GM21447 (cell line): Measurements from ENCODE around the gene DUSP28.

Source experiments
- ATAC-seq: cut with Tn5 transposase; IDR thresholded peaks from one replicate; pipeline ENCODE4 v1.9.1; 2021; ENCODE audit not compliant: unreplicated experiment

The DUSP28 gene

DNA sequence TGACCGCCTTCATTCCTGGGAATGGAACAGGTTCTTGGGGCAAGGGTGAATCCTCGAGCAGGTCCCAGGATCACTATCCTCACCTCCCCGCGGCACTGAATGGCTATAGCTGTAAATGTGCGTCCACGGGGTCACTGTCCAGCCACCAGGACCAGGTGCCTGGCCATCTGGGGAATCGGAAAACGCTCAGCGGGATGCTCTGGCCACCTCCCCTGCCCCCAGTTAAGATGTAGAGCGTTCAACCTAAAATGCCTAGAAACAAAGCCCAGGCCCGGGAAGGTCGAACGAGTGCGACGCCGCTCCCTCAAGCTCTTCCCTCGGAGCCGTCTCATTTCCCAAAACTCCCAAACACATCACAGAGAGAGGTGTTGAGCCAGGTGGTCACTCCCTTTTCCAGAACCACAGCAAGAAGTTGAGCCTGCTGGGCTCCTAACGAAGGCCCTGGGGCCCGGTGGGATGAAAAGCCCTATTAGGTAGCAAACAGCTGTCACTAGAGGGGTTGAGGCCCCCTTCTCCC is 25.6 kb downstream of the DUSP28 start:
- no peak for ATAC-seq

- ATAC-seq: peak; percentile 52
These were observed 26.2 kb downstream of the DUSP28 start, which contains the start of gene CAPN10 for GRCh38 chr2:240586198-240586918. TSS of gene CAPN10 (plus strand) at chr2:240586734. CDS start at chr2:240586912, 178 bp downstream.

DNA sequence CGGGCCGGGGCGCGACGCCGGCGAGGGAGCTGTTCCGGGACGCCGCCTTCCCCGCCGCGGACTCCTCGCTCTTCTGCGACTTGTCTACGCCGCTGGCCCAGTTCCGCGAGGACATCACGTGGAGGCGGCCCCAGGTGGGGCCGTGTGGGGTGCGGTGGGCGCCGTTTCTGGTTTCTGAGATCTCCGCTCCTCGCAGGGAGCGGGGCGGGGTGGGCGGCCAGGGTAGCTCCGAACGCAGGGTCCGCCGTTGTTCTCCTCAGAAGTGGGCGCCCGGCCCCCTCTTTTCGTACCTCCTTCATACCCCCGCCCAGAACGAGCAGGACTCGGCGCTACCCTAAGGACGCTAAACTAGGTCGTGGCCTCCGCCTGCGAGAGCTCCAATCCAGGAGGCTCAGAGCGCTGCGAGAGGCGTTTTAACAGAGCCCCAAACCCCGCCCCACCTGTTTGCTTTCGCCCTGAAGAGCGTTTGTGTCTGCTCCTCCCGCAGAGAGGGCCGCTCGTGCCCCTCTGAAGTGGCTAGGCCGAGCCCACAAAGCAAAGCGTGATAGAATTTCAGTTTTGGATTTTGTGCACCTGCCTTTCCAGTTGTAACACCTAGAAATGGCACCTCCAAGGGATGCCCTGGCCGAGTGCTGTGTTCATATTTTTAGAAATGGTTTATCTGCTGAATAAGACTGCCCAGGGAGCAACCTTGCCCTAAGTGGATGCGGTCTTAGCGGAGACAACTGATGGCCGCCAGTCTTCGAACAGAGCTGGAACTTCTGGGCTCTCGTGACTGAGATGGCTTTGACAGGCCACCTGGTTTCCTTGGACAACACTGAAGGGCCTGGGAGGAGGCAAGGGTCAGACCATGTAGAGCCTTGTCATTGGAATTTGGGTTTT is 27.0 kb downstream of the DUSP28 start:
- no peak for ATAC-seq

DNA sequence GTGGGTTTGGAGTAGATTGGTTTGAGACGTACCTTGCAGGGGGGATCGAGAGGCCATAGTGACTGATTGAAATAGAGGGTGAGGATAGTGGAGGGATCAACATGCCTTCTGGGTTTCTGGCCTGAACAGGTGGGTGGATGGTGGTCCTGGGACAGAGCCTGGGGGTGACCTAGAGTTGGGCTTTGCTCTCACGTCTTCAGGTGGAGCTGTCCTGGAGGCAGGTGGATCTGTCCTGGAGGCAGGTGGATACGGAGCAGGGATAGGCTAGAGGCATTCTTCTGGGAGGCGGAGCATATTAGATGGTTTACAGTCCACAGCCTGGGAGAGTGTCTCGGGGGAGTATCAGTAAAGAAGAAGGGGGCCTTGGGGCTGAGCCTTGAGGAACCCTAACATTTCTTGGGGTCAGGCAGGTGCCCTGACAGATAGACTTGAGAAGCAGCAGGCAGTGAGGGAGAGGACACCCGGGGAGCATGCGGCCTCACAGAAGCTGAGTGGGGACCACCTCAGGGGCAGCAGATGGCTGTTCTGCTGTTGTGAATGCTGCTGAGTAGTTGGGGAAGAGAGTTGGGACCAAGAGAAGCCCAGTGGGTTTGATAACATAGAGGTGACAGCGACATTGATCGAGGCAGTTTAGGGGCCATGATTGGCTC is 28.0 kb downstream of the DUSP28 start:
- no peak for ATAC-seq

GRCh38 chr2:240588669-240589068 is 28.5 kb downstream of the DUSP28 start:
- ATAC-seq: no peak

- no peak for ATAC-seq
These were observed 29.2 kb downstream of the DUSP28 start for GRCh38 chr2:240589375-240589774.

GRCh38 chr2:240589850-240590525 is 29.8 kb downstream of the DUSP28 start:
- ATAC-seq: no peak

GRCh38 chr2:240590681-240591111 is 30.5 kb downstream of the DUSP28 start:
- ATAC-seq: no peak

DNA sequence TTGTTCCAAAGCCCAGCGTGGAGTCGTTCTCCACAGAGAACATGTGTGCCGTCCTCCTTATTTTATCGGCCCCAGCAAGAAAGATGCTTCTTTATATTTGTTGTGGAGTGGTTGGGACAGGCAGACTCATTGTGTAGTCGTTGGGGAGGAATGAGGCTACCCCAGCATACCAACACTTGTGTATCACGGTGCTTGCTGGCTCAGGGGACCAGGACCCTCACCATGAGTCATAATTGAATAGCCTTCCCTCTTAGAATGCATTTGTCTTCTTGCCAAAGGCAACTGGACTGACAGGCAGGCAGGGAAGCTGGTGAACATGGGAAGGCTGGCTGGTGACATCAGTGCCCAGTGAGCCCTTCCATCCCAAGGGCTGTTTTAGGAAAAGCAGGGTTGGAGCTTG is 31.1 kb downstream of the DUSP28 start:
- ATAC-seq: no peak

DNA sequence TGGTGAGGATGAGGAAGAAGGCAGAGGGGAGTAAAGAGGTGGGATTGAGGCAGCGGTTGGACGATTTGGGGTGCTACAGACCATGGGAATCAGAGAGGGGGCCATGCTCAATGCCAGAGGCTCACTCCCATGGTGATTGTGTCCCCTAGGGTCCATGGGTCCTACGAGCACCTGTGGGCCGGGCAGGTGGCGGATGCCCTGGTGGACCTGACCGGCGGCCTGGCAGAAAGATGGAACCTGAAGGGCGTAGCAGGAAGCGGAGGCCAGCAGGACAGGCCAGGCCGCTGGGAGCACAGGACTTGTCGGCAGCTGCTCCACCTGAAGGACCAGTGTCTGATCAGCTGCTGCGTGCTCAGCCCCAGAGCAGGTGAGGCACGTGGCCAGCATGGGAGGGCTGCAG is 31.6 kb downstream of the DUSP28 start:
- ATAC-seq: no peak

DNA sequence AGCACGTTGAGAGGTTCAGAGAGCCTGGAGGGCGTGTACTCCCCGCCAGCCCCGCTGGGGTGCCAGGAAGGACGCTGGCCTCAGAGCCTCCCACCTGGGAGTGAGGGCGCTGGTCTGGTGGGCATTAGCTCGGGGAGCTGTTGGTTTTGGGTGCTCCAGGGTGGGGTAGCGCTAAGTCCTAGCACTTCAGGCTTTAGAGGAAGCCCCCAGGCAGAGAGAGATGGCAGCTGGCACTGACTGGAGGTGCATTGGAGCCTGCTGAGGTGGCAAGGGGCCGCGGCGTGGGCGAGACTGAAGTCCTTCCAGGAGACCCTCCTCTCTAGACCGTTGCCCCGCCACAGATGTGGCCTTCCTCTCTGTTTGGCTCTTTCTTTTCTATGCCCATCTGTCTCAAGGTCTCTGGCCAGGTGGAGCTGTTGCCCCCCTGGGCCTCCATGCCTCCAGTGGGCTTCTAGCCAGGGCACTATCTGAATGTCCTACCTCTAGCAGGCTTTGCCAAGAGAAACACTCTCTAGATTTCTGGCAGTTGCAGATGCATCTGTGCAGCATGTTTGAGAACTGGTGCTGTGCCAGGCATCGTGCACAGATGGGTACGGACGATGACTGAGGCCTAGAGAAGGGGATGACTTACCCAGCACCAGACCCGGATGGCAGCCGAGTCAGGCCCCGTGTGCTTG is 33.0 kb downstream of the DUSP28 start:
- ATAC-seq: no peak

- ATAC-seq: no peak
These were observed 33.7 kb downstream of the DUSP28 start for GRCh38 chr2:240593703-240594451.

DNA sequence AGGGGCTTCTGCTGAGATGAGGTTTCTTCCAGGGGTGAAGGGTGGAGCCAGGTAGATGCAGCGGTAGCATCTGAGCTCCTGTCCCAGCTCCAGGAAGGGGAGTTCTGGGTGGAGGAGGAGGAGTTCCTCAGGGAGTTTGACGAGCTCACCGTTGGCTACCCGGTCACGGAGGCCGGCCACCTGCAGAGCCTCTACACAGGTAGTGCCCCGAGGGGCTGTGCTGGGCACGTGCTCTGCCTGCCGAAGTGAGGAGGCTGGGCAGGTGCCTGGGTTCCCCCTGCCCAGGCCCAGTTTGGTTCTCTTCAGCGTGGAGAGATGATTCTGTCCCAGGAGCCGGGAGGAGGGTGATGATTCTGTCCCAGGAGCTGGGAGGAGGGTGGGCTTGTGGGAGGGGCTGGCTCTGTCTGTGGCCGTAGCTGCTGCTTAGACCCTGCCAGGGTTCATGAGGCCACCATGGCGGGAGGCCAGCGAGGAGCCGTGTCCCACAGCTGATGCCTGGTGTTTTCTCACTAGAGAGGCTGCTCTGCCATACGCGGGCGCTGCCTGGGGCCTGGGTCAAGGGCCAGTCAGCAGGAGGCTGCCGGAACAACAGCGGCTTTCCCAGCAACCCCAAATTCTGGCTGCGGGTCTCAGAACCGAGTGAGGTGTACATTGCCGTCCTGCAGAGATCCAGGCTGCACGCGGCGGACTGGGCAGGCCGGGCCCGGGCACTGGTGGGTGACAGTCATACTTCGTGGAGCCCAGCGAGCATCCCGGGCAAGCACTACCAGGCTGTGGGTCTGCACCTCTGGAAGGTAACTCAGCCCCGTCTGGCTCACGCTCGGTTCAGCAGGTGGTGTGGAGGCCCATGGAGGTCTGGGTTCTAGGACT is 34.6 kb downstream of the DUSP28 start:
- no peak for ATAC-seq

GRCh38 chr2:240595381-240596079 is 35.4 kb downstream of the DUSP28 start:
- no peak for ATAC-seq

GRCh38 chr2:240596080-240596460 is 35.9 kb downstream of the DUSP28 start:
- ATAC-seq: no peak

GRCh38 chr2:240596491-240596931 is 36.4 kb downstream of the DUSP28 start:
- ATAC-seq: no peak

GRCh38 chr2:240597054-240597418 is 36.9 kb downstream of the DUSP28 start:
- ATAC-seq: no peak
